MCF 10A (cell line): Measurements from ENCODE around the gene UNC13C. TPM values are rescaled to one million over a fixed set of nuclear protein-coding genes. Genes with fewer than 3 reads are reported as not detected.

Source experiments
- BruUV-seq: library from RNA; stranded (reverse); fragments of 400-500 nt; replicated peaks from 2 replicates; lab custom pipeline; 2021; lab: Mats Ljungman, UMichigan
- CTCF ChIA-PET: fragments of 300-600 bp; sonication (Branson Sonifier 250); formaldehyde crosslinking; extraction: SDS; loops from one replicate; lab custom pipeline; 2021; ENCODE audit warnings: antibody characterized with exemption, inconsistent platforms; lab: Yijun Ruan, JAX
- POLR2A ChIA-PET: fragments of 300-600, 350-650 bp; sonication (Branson Sonifier 250); formaldehyde crosslinking; extraction: SDS; loops from one replicate; lab custom pipeline; 2020; ENCODE audit warnings: antibody characterized with exemption, inconsistent platforms; lab: Yijun Ruan, JAX
- DNase-seq: peaks from one replicate; pipeline ENCODE4 v3.0.0-alpha.2; 2018; ENCODE audit not compliant: unreplicated experiment
- H3K27ac Mint-ChIP-seq: one replicate; pipeline ENCODE4 v1.8.0; 2022; ENCODE audit warnings: mild to moderate bottlenecking, low read depth, mixed read lengths; ENCODE audit not compliant: unreplicated experiment
- H3K27me3 Mint-ChIP-seq: one replicate; pipeline ENCODE4 v1.8.0; 2022; ENCODE audit warnings: mixed read lengths; ENCODE audit not compliant: insufficient read depth, unreplicated experiment
- H3K36me3 Mint-ChIP-seq: one replicate; pipeline ENCODE4 v1.8.0; 2022; ENCODE audit warnings: mild to moderate bottlenecking, moderate library complexity, mixed read lengths; ENCODE audit not compliant: insufficient read depth, unreplicated experiment
- H3K4me1 Mint-ChIP-seq: one replicate; pipeline ENCODE4 v1.8.0; 2022; ENCODE audit warnings: mixed read lengths; ENCODE audit not compliant: insufficient read depth, unreplicated experiment
- H3K4me3 Mint-ChIP-seq: one replicate; pipeline ENCODE4 v1.8.0; 2022; ENCODE audit warnings: mild to moderate bottlenecking, moderate library complexity, mixed read lengths; ENCODE audit not compliant: unreplicated experiment
- H3K9me3 Mint-ChIP-seq: one replicate; pipeline ENCODE4 v1.8.0; 2022; ENCODE audit warnings: mixed read lengths; ENCODE audit not compliant: unreplicated experiment
- intact Hi-C: fragments of 100-400 bp; cut with micrococcal nuclease; formaldehyde crosslinking; loops from 2 replicates; pipeline ENCODE4 v1.14.1; 2022
- total RNA-seq: library from RNA; stranded (reverse); gene quantifications from 2 replicates; pipeline ENCODE4 v1.2.3, GENCODE V29; 2022
- TF ChIP-seq, protein P1 (sequence below): fragments of 200-600 bp; IDR thresholded peaks from one replicate; pipeline ENCODE4 v1.8.0; 2022; ENCODE audit warnings: antibody characterized with exemption, mild to moderate bottlenecking; ENCODE audit not compliant: unreplicated experiment

UNC13C gene
- total RNA-seq, 1 experiment from 2014 or later = not detected

DNA sequence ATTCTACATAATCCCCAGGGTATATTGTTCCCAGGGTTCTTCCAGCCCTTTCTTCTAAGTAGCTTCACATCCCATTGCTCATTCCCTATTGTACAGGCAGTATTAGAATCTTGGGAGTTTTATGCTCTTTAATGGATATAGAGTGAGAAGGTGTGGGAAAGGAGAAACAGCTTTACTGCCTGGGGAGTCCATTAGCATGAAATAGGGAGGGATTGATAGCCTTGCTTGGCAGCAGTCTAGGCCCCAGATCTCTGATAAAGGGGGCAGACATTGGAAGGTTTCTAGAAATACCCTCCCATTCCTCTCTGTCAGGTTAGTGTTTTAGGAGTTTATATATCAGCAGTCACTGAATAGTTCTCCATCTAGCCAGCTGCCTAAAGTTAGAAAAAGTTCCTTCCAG lies 334.3 kb downstream of the UNC13C start:
- no TSS peak for BruUV-seq
- POLR2A ChIA-PET = no interaction called here

GRCh38 chr15:54321426-54321825 lies 343.2 kb downstream of the UNC13C start:
- BruUV-seq = no TSS peak
- intact Hi-C loops = no loop called here
- no peaks in the 10 kb centered on the region for H3K36me3 Mint-ChIP-seq
- DNase-seq = no peak
- TF ChIP-seq, protein P1, sequence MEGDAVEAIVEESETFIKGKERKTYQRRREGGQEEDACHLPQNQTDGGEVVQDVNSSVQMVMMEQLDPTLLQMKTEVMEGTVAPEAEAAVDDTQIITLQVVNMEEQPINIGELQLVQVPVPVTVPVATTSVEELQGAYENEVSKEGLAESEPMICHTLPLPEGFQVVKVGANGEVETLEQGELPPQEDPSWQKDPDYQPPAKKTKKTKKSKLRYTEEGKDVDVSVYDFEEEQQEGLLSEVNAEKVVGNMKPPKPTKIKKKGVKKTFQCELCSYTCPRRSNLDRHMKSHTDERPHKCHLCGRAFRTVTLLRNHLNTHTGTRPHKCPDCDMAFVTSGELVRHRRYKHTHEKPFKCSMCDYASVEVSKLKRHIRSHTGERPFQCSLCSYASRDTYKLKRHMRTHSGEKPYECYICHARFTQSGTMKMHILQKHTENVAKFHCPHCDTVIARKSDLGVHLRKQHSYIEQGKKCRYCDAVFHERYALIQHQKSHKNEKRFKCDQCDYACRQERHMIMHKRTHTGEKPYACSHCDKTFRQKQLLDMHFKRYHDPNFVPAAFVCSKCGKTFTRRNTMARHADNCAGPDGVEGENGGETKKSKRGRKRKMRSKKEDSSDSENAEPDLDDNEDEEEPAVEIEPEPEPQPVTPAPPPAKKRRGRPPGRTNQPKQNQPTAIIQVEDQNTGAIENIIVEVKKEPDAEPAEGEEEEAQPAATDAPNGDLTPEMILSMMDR = no peak
- ChIA-PET POLR2A (no interaction called here), CTCF (no interaction called here)
- H3K27ac Mint-ChIP-seq = no peak overlapping the region
- H3K4me1 Mint-ChIP-seq = no peaks in the 10 kb centered on the region
- peaks cover 4% of the 10 kb centered on the region for H3K9me3 Mint-ChIP-seq
- H3K4me3 Mint-ChIP-seq = no peak overlapping the region
- peaks cover 41% of the 10 kb centered on the region for H3K27me3 Mint-ChIP-seq

More for the DNA sequence above, 334.3 kb downstream of the UNC13C start:
- Mint-ChIP-seq H3K27me3 (peaks cover 25% of the 10 kb centered on the region), H3K36me3 (no peaks in the 10 kb centered on the region), H3K4me3 (no peak overlapping the region), H3K27ac (no peak overlapping the region), H3K9me3 (peaks cover 7% of the 10 kb centered on the region), H3K4me1 (no peaks in the 10 kb centered on the region)
- TF ChIP-seq, protein P1 = no peak
- CTCF ChIA-PET = interaction anchor here (0.8 kb wide), 1 partner anchor 195 kb away, joined by 3 read pairs; no protein-coding TSS in a partner anchor
- no peak for DNase-seq
- intact Hi-C loops = no loop called here

DNA sequence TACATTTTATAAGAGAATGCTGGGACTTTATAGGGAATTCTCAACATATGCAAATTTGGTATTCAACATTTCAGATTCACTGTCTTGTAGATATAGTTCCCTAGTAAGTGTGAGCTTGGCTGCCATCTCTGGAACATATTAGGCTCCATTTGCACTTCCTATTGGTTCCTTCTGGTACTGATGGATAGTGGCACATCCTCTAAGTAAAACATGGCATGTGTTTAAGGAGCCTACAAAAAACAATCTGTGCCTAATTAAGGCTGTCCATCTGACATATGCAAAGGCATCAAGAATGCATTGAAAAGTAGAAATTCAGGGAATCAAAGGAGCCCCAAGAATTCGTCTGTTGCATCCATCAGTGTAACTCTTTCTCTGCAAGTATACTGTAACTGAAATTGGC lies 344.1 kb downstream of the UNC13C start:
- Mint-ChIP-seq H3K27me3 (peaks cover 50% of the 10 kb centered on the region), H3K4me3 (no peak overlapping the region), H3K9me3 (peaks cover 8% of the 10 kb centered on the region), H3K27ac (no peak overlapping the region), H3K36me3 (no peaks in the 10 kb centered on the region), H3K4me1 (no peaks in the 10 kb centered on the region)
- TF ChIP-seq, protein P1 = no peak
- ChIA-PET CTCF (no interaction called here), POLR2A (interaction anchor here (0.5 kb wide), 1 partner anchor 531 kb away, joined by 3 read pairs; no protein-coding TSS in a partner anchor)
- BruUV-seq = no TSS peak
- DNase-seq = no peak
- intact Hi-C loops = no loop called here

DNA sequence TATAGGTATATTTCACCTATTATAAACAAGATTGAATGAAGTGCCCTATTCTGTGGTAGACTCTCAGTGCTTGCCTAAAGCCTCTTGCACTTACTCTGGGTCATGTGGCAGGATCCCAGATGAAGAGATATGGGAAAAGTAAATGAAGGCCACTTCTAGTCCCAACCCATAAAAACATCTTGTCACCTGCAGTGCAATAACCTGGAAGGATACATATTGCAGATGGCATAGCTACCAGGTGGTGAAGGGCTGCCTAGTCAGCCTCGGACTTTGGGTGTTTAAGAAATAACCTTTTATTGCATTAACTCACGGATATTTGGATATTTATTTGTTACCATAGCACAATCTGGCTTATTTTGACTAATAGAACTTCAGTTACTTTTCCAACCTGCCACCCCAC lies 367.1 kb downstream of the UNC13C start:
- Mint-ChIP-seq H3K4me3 (no peak overlapping the region), H3K36me3 (no peaks in the 10 kb centered on the region), H3K27ac (no peak overlapping the region), H3K27me3 (peaks cover 28% of the 10 kb centered on the region), H3K4me1 (no peaks in the 10 kb centered on the region), H3K9me3 (no peaks in the 10 kb centered on the region)
- no peak for DNase-seq
- TF ChIP-seq, protein P1 = no peak
- no TSS peak for BruUV-seq
- intact Hi-C loops = no loop called here
- ChIA-PET CTCF (no interaction called here), POLR2A (no interaction called here)
